Erythroblast (primary cell): Measurements from ENCODE around the gene PLPP4.

Experiments used
- DNase-seq, 2 experiments: peaks; one replicate each; lab custom pipeline; 2025; lab: John Stamatoyannopoulos, UW
- GATA1 ChIP-seq: IDR thresholded peaks from 2 replicates; pipeline ENCODE4 v1.6.1; 2011; ENCODE audit warnings: low read depth, mild to moderate bottlenecking, control low read depth, low read length, moderate library complexity
- POLR2A ChIP-seq: IDR thresholded peaks from 2 replicates; pipeline ENCODE4 v1.6.1; 2011; ENCODE audit warnings: mild to moderate bottlenecking, low read length

The PLPP4 gene

DNA sequence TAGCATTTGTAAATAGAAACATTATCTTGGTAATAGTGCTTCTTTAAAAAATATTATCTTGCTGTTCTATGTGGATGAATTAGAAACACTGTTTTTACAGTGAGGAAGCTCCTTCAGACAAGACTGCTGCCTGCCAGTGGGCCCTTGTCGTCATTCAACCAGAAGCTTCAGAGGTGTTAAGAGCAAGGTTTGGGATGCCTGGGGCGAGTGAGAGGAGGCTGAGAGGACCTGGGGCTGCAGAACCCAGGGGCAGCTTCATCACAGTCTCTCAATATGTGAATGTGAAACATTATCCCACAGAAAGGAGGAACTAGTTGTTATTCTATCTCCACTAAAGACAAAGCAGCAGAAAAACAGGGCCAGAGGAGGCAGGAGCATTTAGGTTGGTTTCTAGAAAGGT lies 8.1 kb downstream of the PLPP4 start:
- TF ChIP-seq POLR2A (no peak), GATA1 (no peak)
- no peak for DNase-seq

DNA sequence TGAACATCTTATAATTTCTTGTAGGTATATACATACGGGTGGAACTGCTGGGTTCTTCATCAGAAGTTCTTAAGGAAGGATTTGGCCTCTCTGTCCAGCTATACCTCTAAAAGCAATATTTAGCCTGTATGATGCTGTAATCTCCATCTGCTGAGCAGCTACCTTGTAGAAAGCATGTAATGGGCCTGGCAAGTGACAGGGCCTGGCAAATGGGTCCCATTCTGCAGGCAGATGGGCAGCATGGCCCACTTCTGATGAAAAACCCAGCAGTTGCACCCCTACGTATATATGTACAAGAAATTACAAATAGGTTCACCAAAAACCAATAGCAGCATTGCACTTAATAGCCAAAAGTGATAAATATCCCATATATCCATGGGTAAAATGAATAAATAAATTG lies 9.0 kb downstream of the PLPP4 start:
- DNase-seq = no peak
- TF ChIP-seq GATA1 (no peak), POLR2A (no peak)

DNA sequence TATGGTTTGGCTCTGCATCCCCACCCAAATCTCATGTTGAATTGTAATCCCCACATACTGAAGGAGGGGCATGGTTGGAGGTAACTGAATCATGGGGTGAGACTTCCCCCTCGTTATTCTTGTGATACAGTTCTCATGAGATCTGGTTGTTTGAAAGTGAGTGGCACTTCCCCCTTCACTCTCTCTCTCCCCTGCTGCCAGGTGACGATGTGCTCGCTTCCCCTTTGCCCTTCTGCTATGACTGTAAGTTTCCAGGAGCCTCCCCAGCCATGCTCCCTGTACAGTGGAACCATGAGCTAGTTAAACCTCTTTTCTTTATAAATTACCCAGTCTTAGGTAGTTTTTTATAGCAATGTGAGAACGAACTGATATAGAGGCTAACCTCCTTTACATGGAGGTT lies 16.6 kb downstream of the PLPP4 start:
- no peak for TF ChIP-seq GATA1
- no peak for TF ChIP-seq POLR2A

DNA sequence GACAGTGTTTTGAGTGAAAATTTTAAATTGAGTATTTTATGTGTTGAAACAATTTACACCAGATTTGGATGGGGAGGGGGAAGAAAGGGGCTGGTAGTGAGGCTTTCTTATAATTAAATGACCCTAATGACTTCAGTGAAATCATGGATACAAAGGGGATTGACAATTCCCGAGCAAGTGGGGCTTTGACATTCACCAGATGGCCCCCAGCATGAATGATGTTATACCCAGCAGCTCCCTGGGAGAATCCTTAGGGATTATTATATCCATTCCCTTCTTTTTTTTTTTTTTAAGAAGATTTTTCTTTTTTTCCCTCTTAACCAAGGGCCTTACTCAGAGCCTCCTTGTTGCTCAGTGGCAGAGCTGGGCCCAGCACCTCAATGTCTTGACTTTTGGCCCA lies 17.9 kb downstream of the PLPP4 start:
- DNase-seq = no peak
- TF ChIP-seq GATA1 = no peak
- no peak for TF ChIP-seq POLR2A

More for the DNA sequence above, 16.6 kb downstream of the PLPP4 start:
- DNase-seq = no peak

DNA sequence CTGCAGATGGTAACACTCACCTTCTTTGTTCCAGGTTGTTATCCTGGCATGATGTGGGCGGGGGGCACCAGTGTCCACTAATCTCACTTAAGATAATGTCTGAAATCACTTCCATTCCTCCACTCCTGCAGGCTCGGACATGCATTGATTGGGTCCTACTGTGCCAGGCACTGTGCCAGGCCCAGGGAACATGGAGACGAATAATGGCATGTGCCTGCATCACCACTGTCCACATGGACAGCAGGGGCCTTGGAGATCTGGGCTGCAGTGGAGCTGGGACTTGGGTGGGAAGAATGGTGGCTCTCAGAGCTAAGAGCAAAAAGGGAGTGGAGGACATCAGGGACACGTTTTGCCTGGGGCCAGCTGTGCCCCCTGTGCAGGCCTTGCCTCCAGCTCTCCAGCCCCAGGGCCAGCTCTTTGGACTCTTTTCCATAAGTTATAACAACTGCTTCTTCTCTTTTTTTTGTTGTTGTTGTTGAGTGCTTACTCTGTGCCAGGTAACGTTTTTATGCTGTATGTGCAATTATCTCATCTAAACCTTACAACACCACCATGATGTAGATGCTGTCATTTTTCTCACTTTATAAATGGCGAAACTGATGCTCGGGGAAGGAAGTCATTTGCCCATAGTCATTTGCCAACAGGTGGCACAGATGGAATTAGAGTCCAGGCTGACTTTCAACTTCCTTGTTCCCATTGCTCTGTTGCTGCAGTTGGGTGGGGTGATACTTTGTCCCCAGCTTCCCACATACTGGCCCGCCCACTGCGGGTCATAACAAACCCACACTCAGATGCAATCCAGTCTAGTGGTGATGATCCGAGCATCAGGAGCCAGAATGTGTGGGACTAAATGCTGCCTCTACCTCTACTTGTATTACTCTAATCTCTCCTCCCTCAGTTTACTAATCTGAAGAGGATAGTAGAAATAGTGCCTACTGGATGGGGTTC lies 19.1 kb downstream of the PLPP4 start:
- DNase-seq = no peak
- no peak for TF ChIP-seq POLR2A
- TF ChIP-seq GATA1 = no peak

DNA sequence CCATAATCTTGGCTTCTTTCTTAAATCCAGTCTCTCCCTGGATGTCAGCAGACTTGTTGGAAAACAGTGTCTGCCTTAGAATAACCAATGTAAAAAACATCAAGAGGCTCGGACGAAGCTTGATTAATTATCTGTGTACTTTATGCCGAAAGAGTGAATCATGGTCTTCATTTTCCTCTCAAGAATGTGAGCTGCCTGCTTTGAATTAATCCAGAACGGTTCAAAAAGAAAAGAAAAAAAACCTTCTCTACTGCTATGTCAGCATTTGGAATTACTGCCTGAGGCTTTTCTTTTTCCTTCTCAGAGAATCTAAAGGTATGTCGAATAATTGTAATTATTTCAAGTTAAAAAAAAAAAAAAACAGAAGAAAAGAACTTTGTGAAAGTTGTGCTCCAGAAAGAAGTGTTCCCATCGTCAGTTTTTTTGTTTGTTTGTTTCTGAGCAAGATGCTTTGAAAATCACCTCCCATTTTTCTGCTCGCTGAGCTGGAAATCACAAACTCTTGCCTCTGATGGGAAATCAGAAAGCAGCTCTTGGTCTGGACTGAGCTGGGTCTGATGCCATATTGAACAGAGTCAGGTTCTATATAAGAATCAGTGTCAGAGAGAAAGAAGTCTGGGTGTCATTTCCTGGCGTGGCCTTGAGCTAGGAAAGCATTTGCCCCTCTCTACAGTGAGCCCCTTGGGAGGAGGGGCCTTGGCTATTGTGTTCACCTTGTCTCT lies 20.2 kb downstream of the PLPP4 start:
- no peak for DNase-seq
- TF ChIP-seq POLR2A (no peak), GATA1 (no peak)

DNA sequence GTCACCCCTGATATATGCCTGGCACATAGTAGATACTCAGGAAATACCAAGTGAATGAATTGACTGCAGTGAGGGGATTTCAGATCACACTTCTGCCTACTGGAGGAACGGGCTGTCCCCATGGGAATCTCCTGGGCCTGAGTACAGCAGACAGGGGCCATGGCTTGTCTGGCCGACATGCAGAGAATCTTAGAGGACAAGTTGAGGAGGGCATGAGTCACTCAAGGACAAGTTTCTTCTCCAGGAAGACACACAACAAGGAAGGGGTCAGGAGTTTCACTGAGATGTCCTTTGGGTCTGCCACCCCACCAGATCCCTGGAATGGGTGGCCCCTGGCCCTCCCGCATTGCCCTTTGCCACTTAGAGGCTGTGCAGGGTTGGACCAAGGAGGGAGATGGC lies 20.7 kb downstream of the PLPP4 start:
- TF ChIP-seq GATA1 (no peak), POLR2A (no peak)
- no peak for DNase-seq

DNA sequence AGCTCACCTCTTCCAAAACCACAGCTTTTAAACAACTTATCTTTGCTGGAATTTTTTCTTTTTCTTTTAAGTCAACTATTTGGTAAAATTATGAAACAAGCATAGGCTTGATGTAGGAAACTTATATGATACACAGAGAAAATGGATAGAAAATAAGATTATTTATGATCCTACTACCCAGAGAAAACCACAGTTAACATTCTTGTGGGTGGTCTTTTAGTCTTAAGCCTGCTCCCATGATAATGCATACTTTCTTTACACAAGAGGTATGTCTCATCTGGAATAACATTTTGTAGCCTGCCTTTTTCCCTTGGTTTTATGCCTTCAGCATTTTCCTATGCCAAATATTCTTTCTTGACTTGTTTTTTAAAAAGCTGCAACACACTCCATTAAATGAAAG lies 21.4 kb downstream of the PLPP4 start:
- TF ChIP-seq POLR2A (no peak), GATA1 (no peak)
- no peak for DNase-seq

DNA sequence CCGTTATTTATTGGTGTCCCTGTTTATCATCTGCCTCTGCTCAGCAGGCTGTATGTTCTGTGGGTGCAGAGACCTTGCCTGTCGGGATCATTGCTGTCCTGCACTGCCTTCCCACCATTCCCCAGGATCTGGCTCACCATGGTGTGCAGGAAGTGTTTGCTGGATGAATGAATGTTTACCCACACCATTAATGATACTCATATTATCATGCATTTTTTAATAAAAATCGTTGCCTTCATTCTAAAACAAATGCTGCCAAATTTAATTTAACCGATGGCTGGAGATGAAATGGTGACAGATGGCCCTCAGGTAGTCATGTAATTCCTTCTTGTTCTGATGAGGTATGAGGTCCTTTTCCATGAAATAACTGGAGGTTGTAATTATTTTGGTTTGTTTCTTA lies 22.5 kb downstream of the PLPP4 start:
- no peak for TF ChIP-seq POLR2A
- TF ChIP-seq GATA1 = no peak
- no peak for DNase-seq

DNA sequence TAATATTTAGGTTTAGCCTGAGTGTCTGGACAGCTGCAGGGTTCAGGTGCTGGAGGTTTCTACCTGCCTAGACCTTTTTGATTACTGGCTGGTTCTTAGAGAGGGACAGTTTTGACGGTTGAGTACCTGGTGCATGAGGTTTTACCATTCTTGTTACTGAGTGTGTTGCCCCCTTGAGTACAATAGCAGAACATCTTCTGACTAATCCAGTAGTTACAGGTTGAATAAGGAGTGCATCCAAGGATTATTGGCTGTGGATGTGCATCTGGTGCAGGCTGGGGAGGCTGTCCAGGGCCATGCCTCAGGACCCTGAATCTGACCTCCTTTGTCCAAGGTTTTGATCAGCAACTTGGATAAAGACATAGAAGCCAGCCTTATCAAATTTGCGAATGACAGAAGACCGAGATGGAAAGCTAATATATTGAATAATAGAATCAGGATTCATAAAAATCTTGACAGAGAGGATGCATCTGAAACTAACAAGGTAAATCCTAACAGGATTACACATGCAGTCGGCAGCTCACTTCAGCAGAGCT lies 23.1 kb downstream of the PLPP4 start:
- DNase-seq = no peak
- TF ChIP-seq GATA1 (no peak), POLR2A (no peak)

DNA sequence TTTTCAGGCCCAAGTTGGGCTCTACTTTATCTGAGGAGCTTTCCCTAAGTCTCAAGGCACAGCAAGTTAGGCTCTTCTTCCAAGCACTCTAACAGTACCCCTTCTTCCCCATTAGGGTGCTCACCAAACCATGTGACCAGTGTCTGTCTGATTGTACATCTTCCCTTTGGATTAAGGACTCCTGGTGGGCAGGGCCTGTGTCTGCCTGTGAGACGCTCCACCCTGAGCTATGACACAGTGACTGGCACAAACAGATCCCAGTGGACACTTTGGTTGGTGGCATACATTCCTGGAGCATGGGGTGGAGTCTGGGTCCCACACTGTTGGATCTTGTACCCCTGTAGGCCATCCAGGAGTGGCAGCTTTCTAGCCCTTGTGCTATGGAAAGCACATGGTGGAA lies 23.8 kb downstream of the PLPP4 start:
- TF ChIP-seq POLR2A = no peak
- no peak for TF ChIP-seq GATA1

DNA sequence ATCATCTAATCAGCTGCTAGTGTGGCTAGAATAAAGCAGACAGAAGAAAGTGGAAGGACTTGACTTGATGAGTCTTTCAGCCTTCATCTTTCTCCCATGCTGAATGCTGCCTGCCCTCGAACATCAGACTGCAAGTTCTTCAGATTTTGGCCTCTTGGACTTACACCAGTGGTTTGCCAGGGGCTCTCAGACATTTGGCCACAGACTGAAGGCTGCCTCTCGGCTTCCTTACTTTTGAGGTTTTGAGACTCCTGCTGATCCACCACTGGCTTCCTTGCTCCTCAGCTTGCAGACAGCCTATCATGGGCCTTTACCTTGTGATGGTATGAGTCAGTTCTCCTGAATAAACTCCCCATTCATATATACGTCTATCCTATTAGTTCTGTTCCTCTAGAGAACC lies 26.0 kb downstream of the PLPP4 start:
- TF ChIP-seq GATA1 = no peak
- TF ChIP-seq POLR2A = no peak
- DNase-seq = no peak

More for the DNA sequence above, 23.8 kb downstream of the PLPP4 start:
- no peak for DNase-seq

DNA sequence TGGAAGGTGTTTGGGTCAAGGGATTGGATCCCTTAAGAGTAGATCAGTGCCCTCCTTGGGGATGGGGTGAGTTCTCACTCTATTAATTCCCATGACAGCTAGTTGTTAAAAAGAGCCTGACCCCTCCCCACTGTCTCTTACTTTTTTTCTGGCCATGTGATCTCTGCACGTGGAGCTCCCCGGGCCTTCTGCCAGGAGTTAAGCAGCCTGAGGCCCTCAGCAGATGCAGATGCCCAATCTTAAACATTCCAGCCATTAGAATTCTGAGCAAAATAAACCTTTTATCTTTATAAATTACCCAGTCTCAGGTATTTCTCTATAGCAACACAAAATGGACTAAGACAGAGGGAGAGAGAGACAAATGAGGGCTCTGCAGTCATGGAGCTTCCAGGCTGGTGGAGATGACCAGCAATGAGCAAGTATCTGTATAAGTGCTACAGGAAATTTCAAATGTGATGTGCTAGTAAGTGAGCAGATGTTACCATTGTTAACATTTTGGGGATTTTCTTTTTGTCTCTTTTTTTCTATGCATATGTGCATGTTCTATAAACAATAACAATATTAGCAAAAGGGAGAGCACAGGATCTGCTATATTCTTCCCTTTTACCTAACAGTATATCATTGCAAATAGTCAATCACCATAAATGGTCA lies 26.7 kb downstream of the PLPP4 start:
- no peak for TF ChIP-seq GATA1
- TF ChIP-seq POLR2A = no peak
- no peak for DNase-seq
